ENCODE measurements around the gene FIGNL1. TPM values are rescaled to one million over a fixed set of nuclear protein-coding genes. Genes with fewer than 3 reads are reported as not detected.

Gene FIGNL1
- total and polyA plus RNA-seq, 10 of the 15 experiments (the other 5 are each of a cell fraction or from before 2014, with no cell fraction given), result 11.5 to 37.4 (median 29.0) TPM

DNA sequence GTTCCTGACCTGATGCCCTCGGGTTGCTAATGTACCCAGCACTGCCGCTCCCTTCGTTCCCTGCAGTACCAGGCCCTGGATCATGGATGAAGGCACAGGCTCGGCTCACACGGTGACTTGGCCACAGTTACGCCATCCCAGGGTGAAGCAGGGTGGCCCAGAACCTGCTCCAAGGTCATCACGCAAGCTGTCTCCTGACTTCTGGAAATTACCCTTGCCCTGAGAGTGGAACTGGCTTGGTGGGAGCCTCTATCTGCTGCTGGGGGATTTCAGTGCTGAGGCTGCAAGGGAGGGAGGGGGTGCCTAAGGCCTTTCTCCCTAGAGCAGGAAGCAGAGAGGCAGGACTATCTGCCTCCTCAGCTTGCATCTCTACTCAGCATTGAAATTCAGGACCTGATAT, 36.6 kb downstream of the FIGNL1 start:
- no peak overlapping the region for H3K27ac ChIP-seq (ENCODE audit: control insufficient read depth, insufficient read depth)
- in situ Hi-C loops (cut with MboI) (loop anchor here (10.0 kb wide), 1 partner anchor 209 kb away; no protein-coding TSS in a partner anchor), intact Hi-C loops (cut with micrococcal nuclease; ENCODE audit: unreplicated experiment) (no loop called here)
- H3K9me3 ChIP-seq (replicated peaks; ENCODE audit: control insufficient read depth, insufficient read depth, low read length), result no peaks in the 10 kb centered on the region
- H3K36me3 ChIP-seq (ENCODE audit: control insufficient read depth in 2 of 2, insufficient read depth in 2 of 2, low read length in 1 of 2), result no peaks in the 10 kb centered on the region
- FAIRE-seq (no peak), ATAC-seq (no peak), DNase-seq (ENCODE audit: low read depth, low spot score) (no peak)
- TF ChIP-seq IKZF2 (IDR thresholded peaks at IDR 0.05), result no peak
- TF ChIP-seq LARP7 (IDR thresholded peaks at IDR 0.05), result no peak
- TF ChIP-seq, protein P1, sequence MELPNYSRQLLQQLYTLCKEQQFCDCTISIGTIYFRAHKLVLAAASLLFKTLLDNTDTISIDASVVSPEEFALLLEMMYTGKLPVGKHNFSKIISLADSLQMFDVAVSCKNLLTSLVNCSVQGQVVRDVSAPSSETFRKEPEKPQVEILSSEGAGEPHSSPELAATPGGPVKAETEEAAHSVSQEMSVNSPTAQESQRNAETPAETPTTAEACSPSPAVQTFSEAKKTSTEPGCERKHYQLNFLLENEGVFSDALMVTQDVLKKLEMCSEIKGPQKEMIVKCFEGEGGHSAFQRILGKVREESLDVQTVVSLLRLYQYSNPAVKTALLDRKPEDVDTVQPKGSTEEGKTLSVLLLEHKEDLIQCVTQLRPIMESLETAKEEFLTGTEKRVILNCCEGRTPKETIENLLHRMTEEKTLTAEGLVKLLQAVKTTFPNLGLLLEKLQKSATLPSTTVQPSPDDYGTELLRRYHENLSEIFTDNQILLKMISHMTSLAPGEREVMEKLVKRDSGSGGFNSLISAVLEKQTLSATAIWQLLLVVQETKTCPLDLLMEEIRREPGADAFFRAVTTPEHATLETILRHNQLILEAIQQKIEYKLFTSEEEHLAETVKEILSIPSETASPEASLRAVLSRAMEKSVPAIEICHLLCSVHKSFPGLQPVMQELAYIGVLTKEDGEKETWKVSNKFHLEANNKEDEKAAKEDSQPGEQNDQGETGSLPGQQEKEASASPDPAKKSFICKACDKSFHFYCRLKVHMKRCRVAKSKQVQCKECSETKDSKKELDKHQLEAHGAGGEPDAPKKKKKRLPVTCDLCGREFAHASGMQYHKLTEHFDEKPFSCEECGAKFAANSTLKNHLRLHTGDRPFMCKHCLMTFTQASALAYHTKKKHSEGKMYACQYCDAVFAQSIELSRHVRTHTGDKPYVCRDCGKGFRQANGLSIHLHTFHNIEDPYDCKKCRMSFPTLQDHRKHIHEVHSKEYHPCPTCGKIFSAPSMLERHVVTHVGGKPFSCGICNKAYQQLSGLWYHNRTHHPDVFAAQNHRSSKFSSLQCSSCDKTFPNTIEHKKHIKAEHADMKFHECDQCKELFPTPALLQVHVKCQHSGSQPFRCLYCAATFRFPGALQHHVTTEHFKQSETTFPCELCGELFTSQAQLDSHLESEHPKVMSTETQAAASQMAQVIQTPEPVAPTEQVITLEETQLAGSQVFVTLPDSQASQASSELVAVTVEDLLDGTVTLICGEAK (IDR thresholded peaks at IDR 0.05; ENCODE audit: borderline replicate concordance), result no peak
- TF ChIP-seq, protein P2, sequence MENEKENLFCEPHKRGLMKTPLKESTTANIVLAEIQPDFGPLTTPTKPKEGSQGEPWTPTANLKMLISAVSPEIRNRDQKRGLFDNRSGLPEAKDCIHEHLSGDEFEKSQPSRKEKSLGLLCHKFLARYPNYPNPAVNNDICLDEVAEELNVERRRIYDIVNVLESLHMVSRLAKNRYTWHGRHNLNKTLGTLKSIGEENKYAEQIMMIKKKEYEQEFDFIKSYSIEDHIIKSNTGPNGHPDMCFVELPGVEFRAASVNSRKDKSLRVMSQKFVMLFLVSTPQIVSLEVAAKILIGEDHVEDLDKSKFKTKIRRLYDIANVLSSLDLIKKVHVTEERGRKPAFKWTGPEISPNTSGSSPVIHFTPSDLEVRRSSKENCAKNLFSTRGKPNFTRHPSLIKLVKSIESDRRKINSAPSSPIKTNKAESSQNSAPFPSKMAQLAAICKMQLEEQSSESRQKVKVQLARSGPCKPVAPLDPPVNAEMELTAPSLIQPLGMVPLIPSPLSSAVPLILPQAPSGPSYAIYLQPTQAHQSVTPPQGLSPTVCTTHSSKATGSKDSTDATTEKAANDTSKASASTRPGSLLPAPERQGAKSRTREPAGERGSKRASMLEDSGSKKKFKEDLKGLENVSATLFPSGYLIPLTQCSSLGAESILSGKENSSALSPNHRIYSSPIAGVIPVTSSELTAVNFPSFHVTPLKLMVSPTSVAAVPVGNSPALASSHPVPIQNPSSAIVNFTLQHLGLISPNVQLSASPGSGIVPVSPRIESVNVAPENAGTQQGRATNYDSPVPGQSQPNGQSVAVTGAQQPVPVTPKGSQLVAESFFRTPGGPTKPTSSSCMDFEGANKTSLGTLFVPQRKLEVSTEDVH (IDR thresholded peaks at IDR 0.05; ENCODE audit: low read depth, partially characterized antibody), result no peak
- TF ChIP-seq, protein P3, sequence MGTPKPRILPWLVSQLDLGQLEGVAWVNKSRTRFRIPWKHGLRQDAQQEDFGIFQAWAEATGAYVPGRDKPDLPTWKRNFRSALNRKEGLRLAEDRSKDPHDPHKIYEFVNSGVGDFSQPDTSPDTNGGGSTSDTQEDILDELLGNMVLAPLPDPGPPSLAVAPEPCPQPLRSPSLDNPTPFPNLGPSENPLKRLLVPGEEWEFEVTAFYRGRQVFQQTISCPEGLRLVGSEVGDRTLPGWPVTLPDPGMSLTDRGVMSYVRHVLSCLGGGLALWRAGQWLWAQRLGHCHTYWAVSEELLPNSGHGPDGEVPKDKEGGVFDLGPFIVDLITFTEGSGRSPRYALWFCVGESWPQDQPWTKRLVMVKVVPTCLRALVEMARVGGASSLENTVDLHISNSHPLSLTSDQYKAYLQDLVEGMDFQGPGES (IDR thresholded peaks at IDR 0.05), result no peak
- TF ChIP-seq IKZF1 (conservative IDR thresholded peaks at IDR 0.05), result no peak
- TF ChIP-seq EP300 (IDR thresholded peaks at IDR 0.05; ENCODE audit: borderline replicate concordance in 1 of 2, control insufficient read depth in 1 of 2, low read depth in 2 of 2, low read length in 2 of 2), result no peak
- no peak for TF ChIP-seq WRNIP1 (IDR thresholded peaks at IDR 0.05; ENCODE audit: borderline replicate concordance, low read depth, low read length)
- no peak for TF ChIP-seq MTA3 (IDR thresholded peaks at IDR 0.05; ENCODE audit: borderline replicate concordance, low read length)
- no peak for TF ChIP-seq YBX1 (IDR thresholded peaks at IDR 0.05)
- TF ChIP-seq, protein P4, sequence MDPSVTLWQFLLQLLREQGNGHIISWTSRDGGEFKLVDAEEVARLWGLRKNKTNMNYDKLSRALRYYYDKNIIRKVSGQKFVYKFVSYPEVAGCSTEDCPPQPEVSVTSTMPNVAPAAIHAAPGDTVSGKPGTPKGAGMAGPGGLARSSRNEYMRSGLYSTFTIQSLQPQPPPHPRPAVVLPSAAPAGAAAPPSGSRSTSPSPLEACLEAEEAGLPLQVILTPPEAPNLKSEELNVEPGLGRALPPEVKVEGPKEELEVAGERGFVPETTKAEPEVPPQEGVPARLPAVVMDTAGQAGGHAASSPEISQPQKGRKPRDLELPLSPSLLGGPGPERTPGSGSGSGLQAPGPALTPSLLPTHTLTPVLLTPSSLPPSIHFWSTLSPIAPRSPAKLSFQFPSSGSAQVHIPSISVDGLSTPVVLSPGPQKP (IDR thresholded peaks at IDR 0.05; ENCODE audit: low read depth, low read length), result no peak
- TF ChIP-seq ESRRA (IDR thresholded peaks at IDR 0.05; ENCODE audit: low read length), result no peak
- no peaks in the 10 kb centered on the region for H3K27me3 ChIP-seq (replicated peaks in 1 of 2; ENCODE audit: control insufficient read depth in 2 of 2, insufficient read depth in 2 of 2, low read length in 1 of 2)
- CTCF ChIA-PET, result interaction anchor here (0.9 to 1.4 kb wide), 3 partner anchors 15 to 279 kb away, joined by 3 read pairs; no protein-coding TSS in a partner anchor
- BruUV-seq (replicated peaks), result no TSS peak
- H3K79me2 ChIP-seq (ENCODE audit: control insufficient read depth, insufficient read depth, low read length), result no peaks in the 10 kb centered on the region
- H3K4me1 ChIP-seq (ENCODE audit: control insufficient read depth, insufficient read depth, low read length), result peaks cover 61% of the 10 kb centered on the region
- no peak overlapping the region for H2AFZ ChIP-seq (ENCODE audit: control insufficient read depth, low read depth, low read length)
- H3K9ac ChIP-seq (ENCODE audit: control insufficient read depth, insufficient read depth, low read length), result no peak overlapping the region
- H4K20me1 ChIP-seq (ENCODE audit: control insufficient read depth, insufficient read depth), result no peaks in the 10 kb centered on the region
- SMC1A ChIA-PET (ENCODE audit: uncharacterized antibody, unreplicated experiment), result interaction anchor here (0.8 to 2.3 kb wide), 3 partner anchors 45 to 321 kb away, joined by 3 to 8 read pairs (median 3); no protein-coding TSS in a partner anchor
- POLR2A ChIA-PET, result no interaction called here
- no peak overlapping the region for H3K4me3 ChIP-seq
- 97% methylated on average over 7 of the region's 7 CpGs for WGBS (ENCODE audit: insufficient coverage, insufficient replicate concordance, low lambda C conversion rate, missing lambda C conversion rate)
- RAD21 ChIA-PET (ENCODE audit: unreplicated experiment), result interaction anchor here (0.9 to 1.4 kb wide), 2 partner anchors 8 to 207 kb away, joined by 3 read pairs; no protein-coding TSS in a partner anchor
- H3K4me2 ChIP-seq (ENCODE audit: control insufficient read depth, insufficient read depth), result no peak overlapping the region
